Esophagus squamous epithelium (tissue), 4 donors: ENCODE measurements around the gene LTBP2.

ENCODE experiments used
- POLR2A ChIP-seq, 4 donors: fragments of 450-650 bp; IDR thresholded peaks; one replicate each; pipeline ENCODE4 v1.6.1; 2017; ENCODE audit warnings: antibody characterized with exemption in 4 of 4, mild to moderate bottlenecking in 4 of 4, moderate library complexity in 3 of 4
- TF ChIP-seq, protein P1 (sequence below), 6 experiments: fragments of 450-650 bp in 4 of 6; fragments of 200-600 bp in 2 of 6; sonication (generic) in 2 of 6; IDR thresholded peaks; one replicate each; pipeline ENCODE4 v1.5.1; 2016 to 2019; ENCODE audit warnings: antibody characterized with exemption in 6 of 6, mild to moderate bottlenecking in 4 of 6, moderate library complexity in 4 of 6

GRCh38 chr14:74531467-74531866 is 80.6 kb downstream of the LTBP2 start:
- no peak for TF ChIP-seq POLR2A (IDR thresholded peaks at IDR 0.05)
- TF ChIP-seq, protein P1, sequence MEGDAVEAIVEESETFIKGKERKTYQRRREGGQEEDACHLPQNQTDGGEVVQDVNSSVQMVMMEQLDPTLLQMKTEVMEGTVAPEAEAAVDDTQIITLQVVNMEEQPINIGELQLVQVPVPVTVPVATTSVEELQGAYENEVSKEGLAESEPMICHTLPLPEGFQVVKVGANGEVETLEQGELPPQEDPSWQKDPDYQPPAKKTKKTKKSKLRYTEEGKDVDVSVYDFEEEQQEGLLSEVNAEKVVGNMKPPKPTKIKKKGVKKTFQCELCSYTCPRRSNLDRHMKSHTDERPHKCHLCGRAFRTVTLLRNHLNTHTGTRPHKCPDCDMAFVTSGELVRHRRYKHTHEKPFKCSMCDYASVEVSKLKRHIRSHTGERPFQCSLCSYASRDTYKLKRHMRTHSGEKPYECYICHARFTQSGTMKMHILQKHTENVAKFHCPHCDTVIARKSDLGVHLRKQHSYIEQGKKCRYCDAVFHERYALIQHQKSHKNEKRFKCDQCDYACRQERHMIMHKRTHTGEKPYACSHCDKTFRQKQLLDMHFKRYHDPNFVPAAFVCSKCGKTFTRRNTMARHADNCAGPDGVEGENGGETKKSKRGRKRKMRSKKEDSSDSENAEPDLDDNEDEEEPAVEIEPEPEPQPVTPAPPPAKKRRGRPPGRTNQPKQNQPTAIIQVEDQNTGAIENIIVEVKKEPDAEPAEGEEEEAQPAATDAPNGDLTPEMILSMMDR (IDR thresholded peaks at IDR 0.05): peak in 4 of 6 experiments; percentile 10 to 34 (median 22)
